ENCODE data around the gene SEPTIN1. TPM values are rescaled to one million over a fixed set of nuclear protein-coding genes. Genes with fewer than 3 reads are reported as not detected.

SEPTIN1 gene
- total and polyA plus RNA-seq, 2 of the 13 experiments (the other 11 are each of a cell fraction or from before 2014, with no cell fraction given) = 0.18 to 0.67 TPM

DNA sequence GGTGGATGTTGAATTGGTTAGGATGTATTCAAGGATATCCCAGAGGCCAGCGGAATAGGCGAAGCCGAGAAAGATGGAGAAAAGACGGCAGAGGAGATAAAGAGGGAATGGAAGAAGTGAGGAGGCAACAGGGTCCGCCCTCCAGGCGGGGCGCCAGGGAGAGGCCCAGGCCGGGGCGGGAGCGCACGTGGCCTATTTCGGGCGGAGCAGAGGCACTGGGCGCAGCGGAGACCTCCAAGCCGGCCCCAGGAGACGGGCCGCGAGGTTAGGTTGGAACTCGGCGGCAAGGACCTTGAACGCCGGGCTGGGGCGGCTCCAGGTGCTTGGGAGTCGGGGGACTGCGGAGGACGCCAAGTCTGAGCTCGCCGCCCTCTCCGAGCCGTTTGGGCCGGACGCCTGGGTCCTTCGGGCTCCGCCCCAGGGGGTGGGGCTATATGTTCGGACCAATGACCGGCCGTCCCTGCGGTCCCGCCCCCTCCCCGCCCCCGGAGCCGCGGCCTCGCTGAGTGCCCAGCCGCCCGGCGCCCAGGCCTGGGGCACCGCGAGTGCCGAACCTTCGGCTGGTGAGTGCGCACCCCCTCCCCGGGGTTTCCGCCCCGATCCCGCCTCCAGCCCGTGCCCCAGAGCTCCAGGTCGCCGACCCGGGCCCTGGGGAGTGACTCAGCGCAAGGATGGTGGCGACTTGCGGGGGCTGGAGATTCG lies 24.9 kb upstream of the SEPTIN1 start, which contains the start of gene ZNF771 (continued):
- TF ChIP-seq, protein P1, sequence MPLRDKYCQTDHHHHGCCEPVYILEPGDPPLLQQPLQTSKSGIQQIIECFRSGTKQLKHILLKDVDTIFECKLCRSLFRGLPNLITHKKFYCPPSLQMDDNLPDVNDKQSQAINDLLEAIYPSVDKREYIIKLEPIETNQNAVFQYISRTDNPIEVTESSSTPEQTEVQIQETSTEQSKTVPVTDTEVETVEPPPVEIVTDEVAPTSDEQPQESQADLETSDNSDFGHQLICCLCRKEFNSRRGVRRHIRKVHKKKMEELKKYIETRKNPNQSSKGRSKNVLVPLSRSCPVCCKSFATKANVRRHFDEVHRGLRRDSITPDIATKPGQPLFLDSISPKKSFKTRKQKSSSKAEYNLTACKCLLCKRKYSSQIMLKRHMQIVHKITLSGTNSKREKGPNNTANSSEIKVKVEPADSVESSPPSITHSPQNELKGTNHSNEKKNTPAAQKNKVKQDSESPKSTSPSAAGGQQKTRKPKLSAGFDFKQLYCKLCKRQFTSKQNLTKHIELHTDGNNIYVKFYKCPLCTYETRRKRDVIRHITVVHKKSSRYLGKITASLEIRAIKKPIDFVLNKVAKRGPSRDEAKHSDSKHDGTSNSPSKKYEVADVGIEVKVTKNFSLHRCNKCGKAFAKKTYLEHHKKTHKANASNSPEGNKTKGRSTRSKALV (CRISPR knock-in tag; IDR thresholded peaks at IDR 0.05) = no peak
- TF ChIP-seq ZNF747 (CRISPR knock-in tag; IDR thresholded peaks at IDR 0.05; ENCODE audit: borderline replicate concordance) (peak; percentile 86), EP300 (IDR thresholded peaks at IDR 0.05; ENCODE audit: low read depth in 2 of 2, low read length in 2 of 2) (no peak), EP300 (CRISPR knock-in tag; IDR thresholded peaks at IDR 0.05; ENCODE audit: borderline replicate concordance) (peak; percentile 41; the same call in 1 of the 2 replicates), STAG1 (CRISPR knock-in tag; IDR thresholded peaks at IDR 0.05) (0 out of 2 replicates have a peak, but pooled peaks have one; percentile 33), DMAP1 (CRISPR knock-in tag; IDR thresholded peaks at IDR 0.05) (peak; percentile 99), SMYD3 (CRISPR knock-in tag; IDR thresholded peaks at IDR 0.05) (peak; percentile 59; the same call in 1 of the 2 replicates), ZIK1 (CRISPR knock-in tag; IDR thresholded peaks at IDR 0.05; ENCODE audit: borderline replicate concordance, low read depth) (peak; percentile 64; the same call in 1 of the 2 replicates), SRF (IDR thresholded peaks at IDR 0.05; ENCODE audit: low read depth, low read length) (no peak)
- TF ChIP-seq, protein P2, sequence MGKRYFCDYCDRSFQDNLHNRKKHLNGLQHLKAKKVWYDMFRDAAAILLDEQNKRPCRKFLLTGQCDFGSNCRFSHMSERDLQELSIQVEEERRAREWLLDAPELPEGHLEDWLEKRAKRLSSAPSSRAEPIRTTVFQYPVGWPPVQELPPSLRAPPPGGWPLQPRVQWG (CRISPR knock-in tag; IDR thresholded peaks at IDR 0.05; ENCODE audit: borderline replicate concordance, low read depth) = no peak
- TF ChIP-seq, protein P3, sequence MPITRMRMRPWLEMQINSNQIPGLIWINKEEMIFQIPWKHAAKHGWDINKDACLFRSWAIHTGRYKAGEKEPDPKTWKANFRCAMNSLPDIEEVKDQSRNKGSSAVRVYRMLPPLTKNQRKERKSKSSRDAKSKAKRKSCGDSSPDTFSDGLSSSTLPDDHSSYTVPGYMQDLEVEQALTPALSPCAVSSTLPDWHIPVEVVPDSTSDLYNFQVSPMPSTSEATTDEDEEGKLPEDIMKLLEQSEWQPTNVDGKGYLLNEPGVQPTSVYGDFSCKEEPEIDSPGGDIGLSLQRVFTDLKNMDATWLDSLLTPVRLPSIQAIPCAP (CRISPR knock-in tag; IDR thresholded peaks at IDR 0.05; ENCODE audit: low read depth) = no peak
